ENCODE data around the gene UBE2L3. TPM values are rescaled to one million over a fixed set of nuclear protein-coding genes. Genes with fewer than 3 reads are reported as not detected.
A peak's percentile ranks its signal among the peaks of the same experiment; 100 is the strongest.
"Not testable (repeated sequence)": the region's sequence is repeated elsewhere in the genome, so short reads cannot be mapped to it uniquely, and the experiment has no call there.

UBE2L3 gene
- total RNA-seq, 2 experiments from 2014 or later = 65.3 to 69.6 TPM

DNA sequence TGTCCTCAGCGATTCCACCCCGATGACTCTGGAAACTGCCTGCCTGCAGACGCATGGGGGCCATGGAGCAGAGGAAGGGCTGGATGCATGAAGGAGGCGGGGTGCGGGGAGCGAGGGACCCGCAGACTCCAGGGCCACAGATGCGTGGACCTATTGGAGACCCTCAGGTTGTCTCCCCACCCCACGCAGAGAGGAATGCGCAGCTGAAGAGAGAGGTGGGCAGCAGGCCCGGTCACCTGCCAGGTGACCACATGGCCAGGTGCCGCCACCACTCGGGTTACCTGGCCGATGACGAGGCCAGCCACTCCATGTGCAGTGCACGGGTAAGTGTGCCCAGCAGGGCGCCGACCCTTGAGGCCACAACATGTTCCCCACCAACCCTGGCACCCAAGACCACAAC is 65.4 kb downstream of the UBE2L3 start:
- no peak overlapping the region for H3K4me3 Mint-ChIP-seq
- no peak for DNase-seq
- no peaks in the 10 kb centered on the region for H3K9me3 Mint-ChIP-seq (ENCODE audit: insufficient read depth)
- no peaks in the 10 kb centered on the region for H3K27me3 Mint-ChIP-seq (ENCODE audit: low read depth)
- no peak overlapping the region for H3K27ac Mint-ChIP-seq
- H3K36me3 Mint-ChIP-seq (ENCODE audit: low read depth) = peaks cover 9% of the 10 kb centered on the region
- ATAC-seq = no peak
- ChIA-PET CTCF (interaction anchor here (13.1 kb wide), 1 partner anchor 12 kb away, joined by 304 read pairs; the partner anchor contains the start of gene SDF2L1), POLR2A (interaction anchor here (1.7 kb wide), 1 partner anchor 10 kb away, joined by 13 read pairs; the partner anchor contains the start of gene SDF2L1)
- peaks cover 28% of the 10 kb centered on the region for H3K4me1 Mint-ChIP-seq (ENCODE audit: low read depth)

DNA sequence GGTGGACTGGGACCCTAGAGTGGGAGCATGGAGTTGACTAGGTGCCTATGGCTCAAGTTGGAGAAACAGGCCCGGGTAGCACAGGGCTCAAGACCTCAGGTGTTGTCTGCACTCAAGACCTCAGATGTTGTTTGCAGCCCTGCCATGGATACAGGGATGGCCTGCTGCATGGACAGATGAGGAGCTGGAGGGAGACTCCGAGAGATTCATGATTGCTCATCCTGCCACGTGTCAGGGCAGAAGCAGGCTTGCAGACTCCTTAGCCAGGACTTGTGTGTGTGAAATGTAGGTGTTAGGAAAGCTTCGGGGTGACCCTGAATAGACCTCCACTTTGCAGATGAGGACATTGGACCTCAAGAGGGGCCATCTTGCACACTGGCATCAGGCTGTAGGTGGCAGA is 66.0 kb downstream of the UBE2L3 start:
- H3K36me3 Mint-ChIP-seq (ENCODE audit: low read depth) = peaks cover 3% of the 10 kb centered on the region
- ChIA-PET POLR2A (interaction anchor here (1.2 to 1.3 kb wide), 2 partner anchors 9 to 18 kb away, joined by 3 to 4 read pairs; no protein-coding TSS in a partner anchor), CTCF (interaction anchor here (13.1 kb wide), 1 partner anchor 11 kb away, joined by 304 read pairs; the partner anchor contains the start of gene SDF2L1)
- H3K9me3 Mint-ChIP-seq (ENCODE audit: insufficient read depth) = no peaks in the 10 kb centered on the region
- H3K27ac Mint-ChIP-seq = no peak overlapping the region
- H3K27me3 Mint-ChIP-seq (ENCODE audit: low read depth) = no peaks in the 10 kb centered on the region
- H3K4me3 Mint-ChIP-seq = no peak overlapping the region
- ATAC-seq (no peak), DNase-seq (no peak)
- peaks cover 22% of the 10 kb centered on the region for H3K4me1 Mint-ChIP-seq (ENCODE audit: low read depth)

DNA sequence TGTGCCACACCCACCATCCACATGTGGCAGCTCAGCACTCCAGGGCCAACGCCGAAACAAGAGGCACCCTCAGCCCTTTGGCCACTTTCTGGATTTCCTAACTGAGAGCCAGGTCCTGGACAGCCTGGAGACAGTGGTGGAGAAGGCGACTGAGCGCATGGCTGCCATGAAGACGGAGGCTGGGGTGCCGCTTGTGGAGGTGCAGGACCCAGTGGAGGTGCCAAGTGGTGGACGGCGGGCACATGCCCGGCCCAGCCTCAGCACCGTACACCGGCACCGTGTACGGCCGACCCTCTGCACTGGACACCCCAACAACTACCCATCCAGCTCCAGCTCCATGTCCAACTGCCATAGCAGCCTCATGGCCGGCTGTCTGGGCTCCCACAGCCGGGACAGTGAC is 66.6 kb downstream of the UBE2L3 start:
- ATAC-seq (no peak), DNase-seq (no peak)
- H3K27ac Mint-ChIP-seq = no peak overlapping the region
- H3K36me3 Mint-ChIP-seq (ENCODE audit: low read depth) = peaks cover 2% of the 10 kb centered on the region
- H3K4me3 Mint-ChIP-seq = no peak overlapping the region
- H3K27me3 Mint-ChIP-seq (ENCODE audit: low read depth) = no peaks in the 10 kb centered on the region
- ChIA-PET POLR2A (interaction anchor here (1.2 to 1.3 kb wide), 2 partner anchors 9 to 17 kb away, joined by 3 to 4 read pairs; no protein-coding TSS in a partner anchor), CTCF (interaction anchor here (13.1 kb wide), 1 partner anchor 10 kb away, joined by 304 read pairs; the partner anchor contains the start of gene SDF2L1)
- H3K4me1 Mint-ChIP-seq (ENCODE audit: low read depth) = peaks cover 21% of the 10 kb centered on the region
- H3K9me3 Mint-ChIP-seq (ENCODE audit: insufficient read depth) = no peaks in the 10 kb centered on the region

GRCh38 chr22:21634844-21635243 is 67.3 kb downstream of the UBE2L3 start:
- H3K36me3 Mint-ChIP-seq (ENCODE audit: low read depth) = no peaks in the 10 kb centered on the region
- H3K4me3 Mint-ChIP-seq = no peak overlapping the region
- DNase-seq (no peak), ATAC-seq (no peak)
- no peaks in the 10 kb centered on the region for H3K27me3 Mint-ChIP-seq (ENCODE audit: low read depth)
- peaks cover 19% of the 10 kb centered on the region for H3K4me1 Mint-ChIP-seq (ENCODE audit: low read depth)
- no peak overlapping the region for H3K27ac Mint-ChIP-seq
- ChIA-PET CTCF (interaction anchor here (13.1 kb wide), 1 partner anchor 10 kb away, joined by 304 read pairs; the partner anchor contains the start of gene SDF2L1), POLR2A (interaction anchor here (1.2 to 1.3 kb wide), 2 partner anchors 8 to 31 kb away, joined by 3 read pairs; partner anchors contain the start of gene PPIL2)
- no peaks in the 10 kb centered on the region for H3K9me3 Mint-ChIP-seq (ENCODE audit: insufficient read depth)

DNA sequence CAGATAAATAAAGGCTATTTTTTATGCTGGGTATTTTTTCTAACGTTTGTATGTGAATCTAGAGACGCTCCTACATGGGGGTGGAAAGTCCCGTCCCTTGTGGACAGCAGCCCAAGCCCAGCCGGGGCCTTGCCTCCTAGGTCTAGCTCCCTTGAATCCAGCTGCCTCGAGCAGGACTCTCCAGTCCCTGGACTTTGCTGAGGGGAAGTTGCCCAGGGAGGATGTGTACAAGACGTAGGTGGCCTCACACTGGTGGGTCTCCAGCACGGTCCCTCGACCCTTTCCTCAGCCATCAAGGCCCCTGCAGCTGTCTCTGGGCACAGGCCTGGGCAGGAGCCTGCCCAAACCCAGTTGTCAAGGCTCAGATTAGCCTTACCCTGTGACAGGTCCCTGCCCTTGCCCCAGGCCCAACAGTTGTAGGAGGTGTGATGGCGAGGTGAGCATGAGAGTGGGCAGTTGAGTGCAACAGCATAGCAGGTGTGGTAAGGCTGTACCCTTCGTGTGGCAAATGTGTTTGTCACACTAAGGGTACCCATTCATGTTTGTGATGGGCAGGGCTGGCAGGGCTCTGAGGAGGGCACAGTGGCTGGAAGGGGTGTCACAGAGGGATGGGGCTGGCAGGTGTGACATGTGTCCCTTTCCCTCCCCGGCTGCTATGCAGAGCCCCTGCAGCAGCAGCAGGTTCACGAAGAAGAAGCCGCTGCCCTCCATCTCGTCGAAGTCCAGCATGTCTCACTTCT is 68.4 kb downstream of the UBE2L3 start:
- Mint-ChIP-seq H3K4me3 (no peak overlapping the region), H3K4me1 (ENCODE audit: low read depth) (peaks cover 18% of the 10 kb centered on the region), H3K9me3 (ENCODE audit: insufficient read depth) (no peaks in the 10 kb centered on the region), H3K36me3 (ENCODE audit: low read depth) (no peaks in the 10 kb centered on the region), H3K27ac (no peak overlapping the region), H3K27me3 (ENCODE audit: low read depth) (no peaks in the 10 kb centered on the region)
- CTCF ChIA-PET = interaction anchor here (13.1 kb wide), 1 partner anchor 9 kb away, joined by 304 read pairs; the partner anchor contains the start of gene SDF2L1
- DNase-seq (no peak), ATAC-seq (no peak)
- POLR2A ChIA-PET = interaction anchor here (0.6 to 1.2 kb wide), 2 partner anchors 19 to 30 kb away, joined by 3 read pairs; partner anchors contain the start of gene PPIL2

- DNase-seq (no peak), ATAC-seq (no peak)
- CTCF ChIA-PET = interaction anchor here (13.1 kb wide), 1 partner anchor 8 kb away, joined by 304 read pairs; the partner anchor contains the start of gene SDF2L1
- Mint-ChIP-seq H3K9me3 (ENCODE audit: insufficient read depth) (no peaks in the 10 kb centered on the region), H3K27me3 (ENCODE audit: low read depth) (no peaks in the 10 kb centered on the region), H3K4me3 (no peak overlapping the region), H3K36me3 (ENCODE audit: low read depth) (no peaks in the 10 kb centered on the region), H3K27ac (no peak overlapping the region), H3K4me1 (ENCODE audit: low read depth) (peaks cover 21% of the 10 kb centered on the region)
- POLR2A ChIA-PET = interaction anchor here (0.6 kb wide), 1 partner anchor 18 kb away, joined by 3 read pairs; no protein-coding TSS in a partner anchor
These were observed 69.2 kb downstream of the UBE2L3 start for GRCh38 chr22:21636629-21637218.

DNA sequence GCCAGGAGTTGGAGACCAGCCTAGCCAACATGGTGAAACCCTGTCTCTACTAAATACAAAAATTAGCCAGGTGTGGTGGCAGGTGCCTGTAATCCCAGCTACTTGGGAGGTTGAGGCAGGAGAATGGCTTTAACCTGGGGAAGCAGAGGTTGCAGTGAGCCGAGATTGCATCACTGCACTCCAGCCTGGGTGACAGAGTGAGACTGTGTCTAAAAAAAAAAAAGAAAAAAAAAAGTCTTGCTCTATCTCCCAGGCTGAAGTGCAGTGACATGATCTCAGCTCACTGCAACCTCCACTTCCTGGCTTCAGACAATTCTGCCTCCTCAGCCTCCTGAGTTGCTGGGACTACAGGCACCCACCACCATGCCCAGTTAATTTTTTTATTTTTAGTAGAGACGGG is 69.9 kb downstream of the UBE2L3 start:
- POLR2A ChIA-PET = interaction anchor here (1.1 kb wide), 1 partner anchor 8 kb away, joined by 4 read pairs; no protein-coding TSS in a partner anchor
- not testable (repeated sequence) for H3K9me3 Mint-ChIP-seq (ENCODE audit: insufficient read depth); H3K27ac Mint-ChIP-seq; ATAC-seq; DNase-seq; H3K36me3 Mint-ChIP-seq (ENCODE audit: low read depth); H3K4me3 Mint-ChIP-seq; H3K27me3 Mint-ChIP-seq (ENCODE audit: low read depth)
- H3K4me1 Mint-ChIP-seq (ENCODE audit: low read depth) = peaks cover 19% of the 10 kb centered on the region
- CTCF ChIA-PET = interaction anchor here (13.1 kb wide), 1 partner anchor 7 kb away, joined by 304 read pairs; the partner anchor contains the start of gene SDF2L1

DNA sequence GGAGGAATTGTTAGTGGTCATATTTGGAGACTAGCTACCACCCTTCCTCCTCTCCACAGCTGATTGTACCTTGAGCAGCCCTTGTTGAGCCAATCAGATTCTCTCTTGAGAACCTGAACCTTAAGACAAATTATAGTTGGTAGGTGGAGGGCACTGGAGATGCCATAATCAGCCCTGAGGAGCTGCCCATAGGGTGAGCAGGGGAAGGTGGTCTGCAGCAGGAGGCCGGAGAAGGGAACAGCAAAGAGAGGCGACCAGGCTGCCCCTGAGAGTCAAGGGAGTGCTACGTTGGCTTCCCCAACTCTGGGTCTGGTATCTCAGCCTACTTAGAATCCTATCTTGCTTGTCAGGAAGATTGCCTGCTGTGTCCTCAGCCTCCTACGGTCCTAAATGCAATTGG is 71.8 kb downstream of the UBE2L3 start:
- H3K4me3 Mint-ChIP-seq = no peak overlapping the region
- ATAC-seq (no peak), DNase-seq (no peak)
- peaks cover 12% of the 10 kb centered on the region for H3K36me3 Mint-ChIP-seq (ENCODE audit: low read depth)
- no peaks in the 10 kb centered on the region for H3K27me3 Mint-ChIP-seq (ENCODE audit: low read depth)
- ChIA-PET POLR2A (no interaction called here), CTCF (interaction anchor here (1.0 to 11.6 kb wide), 2 partner anchors 7 to 52 kb away, joined by 3 to 304 read pairs; partner anchors contain the start of genes CCDC116 and YDJC)
- H3K27ac Mint-ChIP-seq = no peak overlapping the region
- H3K9me3 Mint-ChIP-seq (ENCODE audit: insufficient read depth) = no peaks in the 10 kb centered on the region
- peaks cover 27% of the 10 kb centered on the region for H3K4me1 Mint-ChIP-seq (ENCODE audit: low read depth)

DNA sequence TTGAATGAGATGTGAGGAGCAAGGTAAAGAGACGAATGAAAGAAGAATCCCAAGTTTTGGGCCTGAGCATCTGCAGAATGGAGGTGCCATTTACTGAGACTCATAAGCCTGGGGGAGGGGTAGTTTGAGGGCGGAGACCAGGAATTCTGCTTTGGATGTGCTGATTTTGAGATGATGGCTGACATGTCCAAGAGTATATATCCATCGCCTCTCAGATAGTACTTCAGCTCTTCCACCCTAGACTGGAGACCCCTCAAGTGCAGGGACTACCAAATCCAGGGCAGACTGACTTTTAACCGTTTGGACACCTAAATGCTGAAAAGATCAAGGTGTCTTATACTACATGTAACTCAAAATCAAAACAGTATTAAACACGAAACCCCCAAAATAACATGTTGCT is 73.3 kb downstream of the UBE2L3 start:
- ATAC-seq = no peak
- ChIA-PET POLR2A (interaction anchor here (2.3 to 3.1 kb wide), 3 partner anchors 12 to 72 kb away, joined by 7 to 62 read pairs (median 12); partner anchors contain the start of genes PPIL2, UBE2L3 and YDJC), CTCF (interaction anchor here (1.1 to 11.6 kb wide), 4 partner anchors 9 to 44 kb away, joined by 3 to 304 read pairs (median 20); partner anchors contain the start of genes CCDC116 and YDJC)
- Mint-ChIP-seq H3K4me3 (peak overlapping the region; percentile 92), H3K4me1 (ENCODE audit: low read depth) (peaks cover 29% of the 10 kb centered on the region), H3K27me3 (ENCODE audit: low read depth) (no peaks in the 10 kb centered on the region), H3K9me3 (ENCODE audit: insufficient read depth) (no peaks in the 10 kb centered on the region), H3K36me3 (ENCODE audit: low read depth) (peaks cover 15% of the 10 kb centered on the region), H3K27ac (no peak overlapping the region)
- DNase-seq = no peak

DNA sequence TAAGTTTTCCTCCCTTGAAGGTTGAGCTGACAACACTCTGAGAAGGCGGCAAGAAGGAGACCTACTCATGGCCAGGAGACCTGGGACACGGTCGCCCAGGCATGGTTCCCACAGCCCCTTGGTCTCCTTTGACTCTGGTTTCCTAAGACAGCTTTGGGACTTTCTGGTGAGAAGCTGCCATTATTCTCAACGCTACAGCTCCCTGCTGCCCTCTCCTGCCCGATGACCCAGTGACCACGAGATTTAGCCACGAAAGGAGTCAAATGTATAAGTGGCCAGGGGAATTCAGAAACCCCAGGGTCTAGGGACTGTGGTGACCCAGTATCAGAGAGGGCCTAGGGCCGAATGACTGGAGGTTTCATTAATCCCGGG is 73.9 kb downstream of the UBE2L3 start:
- ChIA-PET CTCF (interaction anchor here (1.0 to 11.6 kb wide), 9 partner anchors 9 to 73 kb away, joined by 3 to 304 read pairs (median 10); partner anchors contain the start of genes CCDC116, UBE2L3 and YDJC), POLR2A (interaction anchor here (1.1 to 3.1 kb wide), 7 partner anchors 9 to 73 kb away, joined by 3 to 62 read pairs (median 12); partner anchors contain the start of genes CCDC116, PPIL2, UBE2L3 and YDJC)
- ATAC-seq (no peak), DNase-seq (no peak)
- Mint-ChIP-seq H3K27me3 (ENCODE audit: low read depth) (no peaks in the 10 kb centered on the region), H3K36me3 (ENCODE audit: low read depth) (peaks cover 19% of the 10 kb centered on the region), H3K4me3 (peak overlapping the region; percentile 92), H3K4me1 (ENCODE audit: low read depth) (peaks cover 32% of the 10 kb centered on the region), H3K27ac (peak overlapping the region; percentile 96), H3K9me3 (ENCODE audit: insufficient read depth) (no peaks in the 10 kb centered on the region)

Measured in activated CD8-positive, alpha-beta T cell treated with anti-CD3 and anti-CD28 coated beads, Interleukin-2, amount 10 ng/mL, durations not matched to agents 7 days and 5 days (primary cell).